ENCODE data around the gene DNAJC19.
A peak's percentile ranks its signal among the peaks of the same experiment; 100 is the strongest.

Gene DNAJC19

DNA sequence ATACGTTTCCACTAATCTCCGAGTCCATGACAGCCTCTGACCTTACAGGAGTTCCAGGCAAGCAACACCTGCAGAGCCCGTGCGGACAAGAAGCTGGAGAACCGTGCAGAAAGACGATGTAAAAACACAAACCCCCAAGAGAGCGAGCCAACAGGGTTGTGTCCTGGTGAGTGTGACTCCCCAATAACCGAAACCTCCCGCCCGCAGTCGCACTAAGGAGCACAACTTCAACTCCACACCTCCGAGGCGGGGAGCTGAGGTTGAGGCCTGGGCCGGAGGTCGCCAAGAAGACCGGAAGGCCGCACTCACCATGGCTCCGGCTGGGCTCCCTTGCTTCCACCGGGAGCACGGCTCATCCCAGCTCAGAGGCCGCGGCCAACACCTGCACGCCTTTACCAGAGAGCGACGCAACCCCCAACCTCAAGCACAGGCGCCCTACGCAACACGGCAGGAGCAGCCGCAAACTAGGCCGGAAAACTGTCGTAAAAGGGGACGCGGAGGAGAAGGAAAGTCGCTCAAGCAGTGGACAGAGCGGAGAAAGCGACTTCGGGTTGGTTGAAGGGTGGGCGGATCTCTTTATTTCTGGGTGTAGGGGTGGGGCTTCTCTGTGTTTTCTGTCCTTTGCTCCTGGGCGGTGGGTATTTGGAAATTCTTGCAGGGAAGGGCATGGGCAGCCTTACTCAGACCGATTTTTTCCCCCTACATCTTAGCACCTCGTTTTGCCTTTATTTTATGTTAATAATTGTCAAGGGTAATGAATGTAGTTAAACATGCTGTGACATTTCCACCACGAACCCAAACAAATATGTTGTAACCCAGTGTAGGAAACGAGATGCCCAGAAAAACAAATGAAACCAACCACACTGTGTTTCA, at the start of gene DNAJC19:
TSS of gene DNAJC19 (minus strand) at position 446 of the 873 bp plus-strand sequence. CDS start at position 312, 134 bp downstream.
- TF ChIP-seq NFIC (IDR thresholded peaks at IDR 0.05), result peak; percentile 44
- TF ChIP-seq YY1 (IDR thresholded peaks at IDR 0.05; ENCODE audit: low read depth), result peak; percentile 82
- TF ChIP-seq, protein P1, sequence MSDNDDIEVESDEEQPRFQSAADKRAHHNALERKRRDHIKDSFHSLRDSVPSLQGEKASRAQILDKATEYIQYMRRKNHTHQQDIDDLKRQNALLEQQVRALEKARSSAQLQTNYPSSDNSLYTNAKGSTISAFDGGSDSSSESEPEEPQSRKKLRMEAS (IDR thresholded peaks at IDR 0.05), result peak; percentile 92
- TF ChIP-seq, protein P2, sequence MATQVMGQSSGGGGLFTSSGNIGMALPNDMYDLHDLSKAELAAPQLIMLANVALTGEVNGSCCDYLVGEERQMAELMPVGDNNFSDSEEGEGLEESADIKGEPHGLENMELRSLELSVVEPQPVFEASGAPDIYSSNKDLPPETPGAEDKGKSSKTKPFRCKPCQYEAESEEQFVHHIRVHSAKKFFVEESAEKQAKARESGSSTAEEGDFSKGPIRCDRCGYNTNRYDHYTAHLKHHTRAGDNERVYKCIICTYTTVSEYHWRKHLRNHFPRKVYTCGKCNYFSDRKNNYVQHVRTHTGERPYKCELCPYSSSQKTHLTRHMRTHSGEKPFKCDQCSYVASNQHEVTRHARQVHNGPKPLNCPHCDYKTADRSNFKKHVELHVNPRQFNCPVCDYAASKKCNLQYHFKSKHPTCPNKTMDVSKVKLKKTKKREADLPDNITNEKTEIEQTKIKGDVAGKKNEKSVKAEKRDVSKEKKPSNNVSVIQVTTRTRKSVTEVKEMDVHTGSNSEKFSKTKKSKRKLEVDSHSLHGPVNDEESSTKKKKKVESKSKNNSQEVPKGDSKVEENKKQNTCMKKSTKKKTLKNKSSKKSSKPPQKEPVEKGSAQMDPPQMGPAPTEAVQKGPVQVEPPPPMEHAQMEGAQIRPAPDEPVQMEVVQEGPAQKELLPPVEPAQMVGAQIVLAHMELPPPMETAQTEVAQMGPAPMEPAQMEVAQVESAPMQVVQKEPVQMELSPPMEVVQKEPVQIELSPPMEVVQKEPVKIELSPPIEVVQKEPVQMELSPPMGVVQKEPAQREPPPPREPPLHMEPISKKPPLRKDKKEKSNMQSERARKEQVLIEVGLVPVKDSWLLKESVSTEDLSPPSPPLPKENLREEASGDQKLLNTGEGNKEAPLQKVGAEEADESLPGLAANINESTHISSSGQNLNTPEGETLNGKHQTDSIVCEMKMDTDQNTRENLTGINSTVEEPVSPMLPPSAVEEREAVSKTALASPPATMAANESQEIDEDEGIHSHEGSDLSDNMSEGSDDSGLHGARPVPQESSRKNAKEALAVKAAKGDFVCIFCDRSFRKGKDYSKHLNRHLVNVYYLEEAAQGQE (IDR thresholded peaks at IDR 0.05; ENCODE audit: low read depth), result no peak
- TF ChIP-seq, protein P3, sequence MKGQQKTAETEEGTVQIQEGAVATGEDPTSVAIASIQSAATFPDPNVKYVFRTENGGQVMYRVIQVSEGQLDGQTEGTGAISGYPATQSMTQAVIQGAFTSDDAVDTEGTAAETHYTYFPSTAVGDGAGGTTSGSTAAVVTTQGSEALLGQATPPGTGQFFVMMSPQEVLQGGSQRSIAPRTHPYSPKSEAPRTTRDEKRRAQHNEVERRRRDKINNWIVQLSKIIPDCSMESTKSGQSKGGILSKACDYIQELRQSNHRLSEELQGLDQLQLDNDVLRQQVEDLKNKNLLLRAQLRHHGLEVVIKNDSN (IDR thresholded peaks at IDR 0.05), result peak; percentile 50; the same call in 1 of the 2 replicates
- peak; percentile 34; the same call in 1 of the 2 replicates for TF ChIP-seq TEAD4 (IDR thresholded peaks at IDR 0.05)
- peak; percentile 80 for TF ChIP-seq TCF12 (IDR thresholded peaks at IDR 0.05; ENCODE audit: low read depth)
- peak; percentile 99 for TF ChIP-seq TAF1 (IDR thresholded peaks at IDR 0.05; ENCODE audit: low read depth)
- TF ChIP-seq EGR1 (IDR thresholded peaks at IDR 0.05), result no peak
- no peak; the same call in 1 of the 2 replicates for TF ChIP-seq RAD21 (IDR thresholded peaks at IDR 0.05; ENCODE audit: low read depth)
- peak; percentile 60 for TF ChIP-seq CREB1 (IDR thresholded peaks at IDR 0.05; ENCODE audit: low read depth)
- TF ChIP-seq ZBTB7A (IDR thresholded peaks at IDR 0.05; ENCODE audit: low read depth), result no peak

DNA sequence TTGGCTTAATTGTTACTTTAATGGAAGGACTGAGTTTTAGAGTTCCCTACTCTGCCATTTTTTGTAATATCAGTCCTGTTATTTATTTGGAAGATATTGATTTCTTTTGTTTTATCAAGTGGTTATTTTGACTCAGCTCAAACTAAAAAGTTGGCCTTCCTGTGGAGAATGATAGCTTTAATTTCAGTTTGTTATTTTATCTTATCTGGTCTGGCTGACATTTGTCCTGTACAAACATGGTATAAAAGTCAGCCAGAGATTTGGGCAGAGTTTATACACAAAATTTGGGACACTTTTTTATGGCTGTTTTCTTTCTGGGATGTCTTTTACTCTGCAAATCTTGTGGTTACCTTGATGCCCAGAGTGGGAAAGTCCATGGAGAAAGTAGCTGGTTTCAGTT, 41.4 kb upstream of the DNAJC19 start:
- TF ChIP-seq TCF12 (IDR thresholded peaks at IDR 0.05; ENCODE audit: low read depth), result no peak
- no peak for TF ChIP-seq YY1 (IDR thresholded peaks at IDR 0.05; ENCODE audit: low read depth)
- no peak for TF ChIP-seq NFIC (IDR thresholded peaks at IDR 0.05)
- TF ChIP-seq TAF1 (IDR thresholded peaks at IDR 0.05; ENCODE audit: low read depth), result no peak
- no peak for TF ChIP-seq EGR1 (IDR thresholded peaks at IDR 0.05)
- TF ChIP-seq, protein P1 (IDR thresholded peaks at IDR 0.05), result no peak

DNA sequence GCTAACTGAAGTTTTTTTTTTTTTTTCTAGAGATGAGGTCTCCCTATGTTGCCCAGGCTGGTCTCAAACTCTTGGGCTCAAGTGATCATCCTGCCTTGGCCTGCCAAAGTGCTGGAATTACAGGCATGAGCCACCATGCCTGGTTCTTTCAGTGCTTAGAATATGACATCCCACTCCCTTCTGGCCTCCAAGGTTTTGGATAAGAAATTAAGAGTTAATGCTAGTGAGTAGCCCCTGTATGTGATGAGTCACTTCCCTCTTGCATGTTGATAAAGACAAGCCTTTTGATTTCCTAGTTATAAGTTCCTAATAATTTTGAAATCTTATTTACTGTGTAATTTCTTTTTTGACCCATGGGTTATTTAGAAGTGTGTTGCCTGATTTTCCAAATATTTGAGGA, 35.7 kb upstream of the DNAJC19 start:
- TF ChIP-seq TCF12 (IDR thresholded peaks at IDR 0.05; ENCODE audit: low read depth) (no peak), YY1 (IDR thresholded peaks at IDR 0.05; ENCODE audit: low read depth) (no peak)

DNA sequence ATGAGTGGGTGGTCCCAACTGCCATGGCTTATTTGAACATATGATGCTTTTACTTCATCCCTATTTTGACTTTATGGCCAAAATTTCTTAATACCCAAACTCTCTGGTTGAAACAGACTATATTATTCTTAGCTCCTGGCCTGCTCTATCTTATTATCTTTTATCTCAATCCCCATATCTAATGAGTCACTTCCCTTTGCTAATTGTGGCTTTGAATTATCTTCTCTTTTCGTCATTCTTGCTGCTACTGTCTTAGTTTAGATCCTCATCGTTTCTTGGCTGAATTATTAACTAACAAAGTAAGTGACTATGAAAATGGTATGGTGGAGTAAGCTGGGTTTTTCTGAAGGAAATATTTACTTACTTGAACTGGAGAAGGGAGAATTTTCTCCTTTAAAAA, 28.2 kb upstream of the DNAJC19 start:
- TF ChIP-seq NFIC (IDR thresholded peaks at IDR 0.05) (no peak), CEBPB (IDR thresholded peaks at IDR 0.05) (no peak), TCF12 (IDR thresholded peaks at IDR 0.05; ENCODE audit: low read depth) (no peak), FOXM1 (IDR thresholded peaks at IDR 0.05; ENCODE audit: borderline replicate concordance, low read depth) (no peak), YY1 (IDR thresholded peaks at IDR 0.05; ENCODE audit: low read depth) (no peak), EGR1 (IDR thresholded peaks at IDR 0.05) (no peak), EP300 (IDR thresholded peaks at IDR 0.05; ENCODE audit: borderline replicate concordance) (no peak), RAD21 (IDR thresholded peaks at IDR 0.05; ENCODE audit: low read depth) (no peak), ZBTB7A (IDR thresholded peaks at IDR 0.05; ENCODE audit: low read depth) (no peak), TEAD4 (IDR thresholded peaks at IDR 0.05) (no peak), CREB1 (IDR thresholded peaks at IDR 0.05; ENCODE audit: low read depth) (no peak), TAF1 (IDR thresholded peaks at IDR 0.05; ENCODE audit: low read depth) (no peak)
- TF ChIP-seq, protein P3 (IDR thresholded peaks at IDR 0.05), result no peak
- TF ChIP-seq, protein P1 (IDR thresholded peaks at IDR 0.05), result no peak
- TF ChIP-seq, protein P2 (IDR thresholded peaks at IDR 0.05; ENCODE audit: low read depth), result no peak

DNA sequence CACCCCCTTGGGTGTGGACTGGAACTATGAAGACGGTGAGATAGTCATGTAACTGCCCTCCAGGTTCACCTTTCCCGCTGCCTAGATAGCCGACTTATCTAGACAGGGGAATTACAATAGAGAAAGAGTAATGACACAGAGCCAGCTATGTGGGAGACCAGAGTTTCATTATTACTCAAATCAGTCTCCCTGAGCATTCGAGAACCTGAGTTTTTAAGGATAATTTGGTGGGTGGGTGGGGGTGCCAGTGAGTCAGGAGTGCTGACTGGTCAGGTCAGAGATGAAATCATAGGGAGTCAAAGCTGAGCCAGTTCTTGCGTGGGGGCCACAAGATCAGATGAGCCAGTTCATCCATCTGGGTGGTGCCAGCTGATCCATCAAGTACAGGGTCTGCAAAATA, 19.7 kb upstream of the DNAJC19 start:
- TF ChIP-seq RAD21 (IDR thresholded peaks at IDR 0.05; ENCODE audit: low read depth), result no peak
- no peak for TF ChIP-seq YY1 (IDR thresholded peaks at IDR 0.05; ENCODE audit: low read depth)
- TF ChIP-seq EP300 (IDR thresholded peaks at IDR 0.05; ENCODE audit: borderline replicate concordance), result no peak
- no peak for TF ChIP-seq TCF12 (IDR thresholded peaks at IDR 0.05; ENCODE audit: low read depth)

DNA sequence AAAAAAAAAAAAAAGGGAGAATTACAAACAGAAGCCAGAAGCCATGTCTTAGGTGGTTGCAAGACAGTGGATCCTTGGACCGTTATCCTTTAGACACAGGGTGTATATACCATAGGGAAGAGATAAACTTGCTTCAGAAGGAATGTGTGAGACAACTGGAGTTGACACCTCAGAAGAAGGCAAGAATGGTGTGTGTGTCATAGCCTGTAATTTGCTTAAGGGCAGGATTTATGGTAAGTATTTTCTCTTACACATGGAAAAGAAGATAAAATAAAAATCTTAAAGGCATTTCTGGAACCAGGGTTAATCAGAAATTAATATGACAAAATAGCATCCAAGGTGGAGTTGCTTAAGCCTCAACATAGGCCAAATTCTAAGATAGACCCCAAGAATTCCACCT, 19.3 kb upstream of the DNAJC19 start:
- TF ChIP-seq CREB1 (IDR thresholded peaks at IDR 0.05; ENCODE audit: low read depth) (no peak), TCF12 (IDR thresholded peaks at IDR 0.05; ENCODE audit: low read depth) (no peak), YY1 (IDR thresholded peaks at IDR 0.05; ENCODE audit: low read depth) (no peak), FOXM1 (IDR thresholded peaks at IDR 0.05; ENCODE audit: borderline replicate concordance, low read depth) (no peak), ZBTB7A (IDR thresholded peaks at IDR 0.05; ENCODE audit: low read depth) (no peak), RAD21 (IDR thresholded peaks at IDR 0.05; ENCODE audit: low read depth) (no peak), EGR1 (IDR thresholded peaks at IDR 0.05) (no peak), NFIC (IDR thresholded peaks at IDR 0.05) (no peak), CEBPB (IDR thresholded peaks at IDR 0.05) (no peak), TEAD4 (IDR thresholded peaks at IDR 0.05) (no peak)
- TF ChIP-seq, protein P1 (IDR thresholded peaks at IDR 0.05), result no peak
- TF ChIP-seq, protein P2 (IDR thresholded peaks at IDR 0.05; ENCODE audit: low read depth), result no peak

Data from Ishikawa (cell line).